CD4-positive, alpha-beta T cell (primary cell): ENCODE measurements around the gene SNAP29. TPM values are rescaled to one million over a fixed set of nuclear protein-coding genes. Genes with fewer than 3 reads are reported as not detected.

Experiments used
- ATAC-seq: fragments of 200-7000 bp; cut with Tn5 transposase; one replicate; pipeline ENCODE4 v1.10.0; 2022; ENCODE audit warnings: mild to moderate bottlenecking; ENCODE audit not compliant: poor library complexity
- CTCF ChIA-PET: fragments of 350-600 bp; sonication (Branson Sonifier 250); formaldehyde crosslinking; loops from one replicate; lab custom pipeline; 2021; ENCODE audit warnings: antibody characterized with exemption, inconsistent platforms; lab: Charles Lee
- POLR2A ChIA-PET: fragments of 350-600 bp; sonication (Branson Sonifier 250); formaldehyde crosslinking; loops from one replicate; lab custom pipeline; 2021; ENCODE audit warnings: antibody characterized with exemption, inconsistent platforms; lab: Charles Lee
- DNase-seq, 14 experiments: peaks; one replicate each; pipeline ENCODE4 v3.0.0-alpha.2; 2013 to 2020; ENCODE audit warnings: mixed read lengths in 2 of 14
- H3K27ac ChIP-seq, 2 donors: one replicate each; pipeline versions ENCODE4 v1.5.1 to v1.7.0; 2013; ENCODE audit warnings: low read length in 2 of 2, low read depth in 1 of 2, mild to moderate bottlenecking in 1 of 2
- H3K27me3 ChIP-seq, 2 experiments: 1 replicate in 1 of 2; 2 replicates in 1 of 2; pipeline versions ENCODE4 v1.6.1 to v1.7.0; 2013; ENCODE audit warnings: low read length in 2 of 2, control low read depth in 1 of 2, mild to moderate bottlenecking in 1 of 2, moderate library complexity in 1 of 2; ENCODE audit not compliant: insufficient read depth in 2 of 2, control insufficient read depth in 1 of 2
- H3K36me3 ChIP-seq: one replicate; pipeline ENCODE4 v1.6.1; 2013; ENCODE audit warnings: low read length, control low read depth; ENCODE audit not compliant: insufficient read depth
- H3K4me1 ChIP-seq: one replicate; pipeline ENCODE4 v1.6.1; 2013; ENCODE audit warnings: low read length, control low read depth; ENCODE audit not compliant: insufficient read depth
- H3K4me3 ChIP-seq: one replicate; pipeline ENCODE4 v1.5.1; 2013; ENCODE audit warnings: mild to moderate bottlenecking, low read length, moderate library complexity
- H3K9me3 ChIP-seq, 2 experiments: 1 replicate in 1 of 2; 2 replicates in 1 of 2; pipeline versions ENCODE4 v1.6.1 to v1.7.0; 2013; ENCODE audit warnings: low read length in 2 of 2, mild to moderate bottlenecking in 2 of 2, control low read depth in 1 of 2, moderate library complexity in 1 of 2; ENCODE audit not compliant: control insufficient read depth in 1 of 2, insufficient read depth in 1 of 2
- H3K27ac Mint-ChIP-seq: one replicate; pipeline ENCODE4 v1.8.0; 2020; ENCODE audit warnings: mixed read lengths
- H3K27me3 Mint-ChIP-seq: one replicate; pipeline ENCODE4 v1.8.0; 2021; ENCODE audit warnings: mixed read lengths
- H3K36me3 Mint-ChIP-seq: one replicate; pipeline ENCODE4 v1.8.0; 2021; ENCODE audit warnings: low read depth, mixed read lengths
- H3K4me1 Mint-ChIP-seq: one replicate; pipeline ENCODE4 v1.8.0; 2021; ENCODE audit warnings: low read depth, mixed read lengths
- H3K4me3 Mint-ChIP-seq: one replicate; pipeline ENCODE4 v1.8.0; 2020; ENCODE audit warnings: mild to moderate bottlenecking, mixed read lengths
- H3K9me3 Mint-ChIP-seq: one replicate; pipeline ENCODE4 v1.8.0; 2020; ENCODE audit warnings: mixed read lengths
- intact Hi-C, 2 experiments: fragments of 100-400 bp; cut with DNase I in 1 of 2; cut with micrococcal nuclease in 1 of 2; formaldehyde crosslinking; loops; one replicate each; pipeline versions ENCODE4 v1.15.1 to v1.9.0; 2023 to 2025; cut with DNase I, micrococcal nuclease
- total RNA-seq, 174 experiments: library from RNA in 2 of 174; stranded (reverse) in 2 of 174; gene quantifications; one replicate each; pipeline ENCODE4 v1.2.3 and lab custom pipeline; 2021 to 2026
- TF ChIP-seq, protein P1 (sequence below): fragments of 200-600 bp; IDR thresholded peaks from one replicate; pipeline ENCODE4 v1.8.0; 2022; ENCODE audit warnings: antibody characterized with exemption, mild to moderate bottlenecking

Gene SNAP29
- total RNA-seq, 2 experiments from 2014 or later: 13.7 to 15.1 TPM

GRCh38 chr22:20885017-20885556 is 26.3 kb downstream of the SNAP29 start:
- Histone ChIP-seq H3K4me3 (no peak overlapping the region), H3K27ac (peak overlapping the region in 1 of 2 donors; percentile 21), H3K27me3 (no peaks in the 10 kb centered on the region), H3K36me3 (peaks cover 71% of the 10 kb centered on the region), H3K9me3 (no peaks in the 10 kb centered on the region), H3K4me1 (no peaks in the 10 kb centered on the region)
- ChIA-PET CTCF (interaction anchor here (1.2 to 1.6 kb wide), 2 partner anchors 14 to 32 kb away, joined by 5 to 9 read pairs; partner anchors contain the start of gene CRKL), POLR2A (no interaction called here)
- H3K4me3 Mint-ChIP-seq: no peak overlapping the region
- intact Hi-C loops: loop anchor here in 1 of 2 experiments (2.0 kb wide), 1 partner anchor 26 kb away; no protein-coding TSS in a partner anchor
- DNase-seq: no peak
- TF ChIP-seq, protein P1, sequence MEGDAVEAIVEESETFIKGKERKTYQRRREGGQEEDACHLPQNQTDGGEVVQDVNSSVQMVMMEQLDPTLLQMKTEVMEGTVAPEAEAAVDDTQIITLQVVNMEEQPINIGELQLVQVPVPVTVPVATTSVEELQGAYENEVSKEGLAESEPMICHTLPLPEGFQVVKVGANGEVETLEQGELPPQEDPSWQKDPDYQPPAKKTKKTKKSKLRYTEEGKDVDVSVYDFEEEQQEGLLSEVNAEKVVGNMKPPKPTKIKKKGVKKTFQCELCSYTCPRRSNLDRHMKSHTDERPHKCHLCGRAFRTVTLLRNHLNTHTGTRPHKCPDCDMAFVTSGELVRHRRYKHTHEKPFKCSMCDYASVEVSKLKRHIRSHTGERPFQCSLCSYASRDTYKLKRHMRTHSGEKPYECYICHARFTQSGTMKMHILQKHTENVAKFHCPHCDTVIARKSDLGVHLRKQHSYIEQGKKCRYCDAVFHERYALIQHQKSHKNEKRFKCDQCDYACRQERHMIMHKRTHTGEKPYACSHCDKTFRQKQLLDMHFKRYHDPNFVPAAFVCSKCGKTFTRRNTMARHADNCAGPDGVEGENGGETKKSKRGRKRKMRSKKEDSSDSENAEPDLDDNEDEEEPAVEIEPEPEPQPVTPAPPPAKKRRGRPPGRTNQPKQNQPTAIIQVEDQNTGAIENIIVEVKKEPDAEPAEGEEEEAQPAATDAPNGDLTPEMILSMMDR: no peak
- H3K4me1 Mint-ChIP-seq: no peaks in the 10 kb centered on the region
- ATAC-seq: no peak
- H3K27me3 Mint-ChIP-seq: no peaks in the 10 kb centered on the region
- no peak overlapping the region for H3K27ac Mint-ChIP-seq
- H3K9me3 Mint-ChIP-seq: no peaks in the 10 kb centered on the region
- peaks cover 80% of the 10 kb centered on the region for H3K36me3 Mint-ChIP-seq

DNA sequence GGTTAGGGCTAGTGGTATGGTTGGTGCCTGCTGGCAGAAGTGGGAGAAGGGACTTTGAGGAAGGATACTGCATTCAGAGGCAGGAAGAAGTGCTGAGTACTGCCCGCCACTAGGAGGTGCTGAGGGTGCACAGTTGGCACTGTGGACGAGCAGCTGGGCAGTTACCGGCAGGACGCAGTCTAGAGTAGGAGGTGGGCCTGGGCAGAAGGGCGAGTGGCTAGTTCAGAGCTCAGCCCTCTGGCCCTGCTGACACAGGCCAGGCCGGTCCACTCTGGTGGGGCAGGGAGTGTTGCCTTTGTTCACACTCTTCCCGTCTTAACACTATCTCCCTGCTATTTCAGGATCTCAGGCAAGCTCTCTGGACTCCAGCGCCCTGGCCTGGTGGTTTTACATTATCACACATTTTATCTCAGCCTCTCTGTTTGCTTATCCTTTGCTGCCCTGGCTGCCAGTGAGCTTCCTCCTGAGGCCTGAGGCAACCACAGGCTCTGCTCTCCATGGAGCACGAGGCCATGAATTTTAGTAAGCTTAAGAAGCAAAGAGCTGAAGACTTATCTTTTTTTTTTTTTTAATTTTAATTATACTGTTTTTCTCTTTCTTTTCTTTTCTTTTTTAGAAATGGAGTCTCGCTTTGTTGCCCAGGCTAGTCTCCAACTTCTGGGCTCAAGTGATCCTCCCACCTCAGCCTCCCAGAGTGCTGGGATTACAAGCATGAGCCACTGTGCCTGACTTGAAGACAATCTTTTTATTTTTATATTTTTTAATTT is 26.9 kb downstream of the SNAP29 start:
- H3K4me1 ChIP-seq: no peaks in the 10 kb centered on the region
- no peak overlapping the region for H3K27ac ChIP-seq
- TF ChIP-seq, protein P1: peak; percentile 52
- no peaks in the 10 kb centered on the region for H3K9me3 ChIP-seq
- H3K27me3 Mint-ChIP-seq: no peaks in the 10 kb centered on the region
- intact Hi-C loops: loop anchor here in 1 of 2 experiments (2.0 kb wide), 1 partner anchor 25 kb away; no protein-coding TSS in a partner anchor
- H3K27me3 ChIP-seq: no peaks in the 10 kb centered on the region
- peak; percentile 41 for ATAC-seq
- no peaks in the 10 kb centered on the region for H3K9me3 Mint-ChIP-seq
- ChIA-PET CTCF (interaction anchor here (0.6 to 1.6 kb wide), 4 partner anchors 15 to 42 kb away, joined by 3 to 9 read pairs (median 6); partner anchors contain the start of gene CRKL), POLR2A (interaction anchor here (0.6 kb wide), 1 partner anchor 22 kb away, joined by 3 read pairs; no protein-coding TSS in a partner anchor)
- H3K36me3 Mint-ChIP-seq: peaks cover 77% of the 10 kb centered on the region
- H3K4me3 Mint-ChIP-seq: no peak overlapping the region
- H3K36me3 ChIP-seq: peaks cover 69% of the 10 kb centered on the region
- DNase-seq: peak in 12 of 14 experiments; percentile 7 to 67 (median 26)
- no peaks in the 10 kb centered on the region for H3K4me1 Mint-ChIP-seq
- no peak overlapping the region for H3K27ac Mint-ChIP-seq
- H3K4me3 ChIP-seq: no peak overlapping the region

DNA sequence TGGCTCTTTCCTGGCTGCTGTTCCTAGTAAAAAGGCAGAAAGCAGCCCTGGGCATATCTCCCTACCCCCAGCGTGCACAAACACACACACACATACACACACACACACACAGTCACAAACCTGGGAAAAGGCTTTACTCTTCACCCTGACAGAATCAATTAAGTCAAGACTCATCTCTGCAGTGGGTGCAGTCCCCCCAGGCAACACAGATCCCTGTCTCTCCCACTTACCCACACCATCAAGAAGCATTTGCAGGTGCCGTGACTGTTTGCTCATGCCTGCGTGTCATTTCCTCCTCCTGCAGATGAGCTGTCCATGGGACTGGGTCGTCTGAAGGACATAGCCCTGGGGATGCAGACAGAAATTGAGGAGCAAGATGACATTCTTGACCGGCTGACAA is 28.6 kb downstream of the SNAP29 start:
- TF ChIP-seq, protein P1: no peak
- Histone ChIP-seq H3K27ac (no peak overlapping the region), H3K4me1 (no peaks in the 10 kb centered on the region), H3K36me3 (peaks cover 53% of the 10 kb centered on the region), H3K9me3 (no peaks in the 10 kb centered on the region), H3K4me3 (no peak overlapping the region), H3K27me3 (no peaks in the 10 kb centered on the region)
- no peak overlapping the region for H3K27ac Mint-ChIP-seq
- H3K4me1 Mint-ChIP-seq: no peaks in the 10 kb centered on the region
- H3K4me3 Mint-ChIP-seq: no peak overlapping the region
- intact Hi-C loops: no loop called here
- ATAC-seq (no peak), DNase-seq (no peak)
- H3K9me3 Mint-ChIP-seq: no peaks in the 10 kb centered on the region
- H3K36me3 Mint-ChIP-seq: peaks cover 62% of the 10 kb centered on the region
- H3K27me3 Mint-ChIP-seq: no peaks in the 10 kb centered on the region
- ChIA-PET POLR2A (no interaction called here), CTCF (no interaction called here)
